Neural cell (in vitro differentiated cells): ENCODE results near the gene COPS2. TPM values are rescaled to one million over a fixed set of nuclear protein-coding genes. Genes with fewer than 3 reads are reported as not detected.

Experiments
- H2AFZ ChIP-seq: fragments of 200-600, 300-800 bp; sonication (generic), shearing (Covaris generic); 2 replicates; pipeline ENCODE4 v1.6.0; 2014; ENCODE audit warnings: low read depth, mild to moderate bottlenecking, antibody characterized with exemption, low read length, moderate library complexity
- H3F3A ChIP-seq: fragments of 200-600 bp; shearing (Covaris generic); 2 replicates; pipeline ENCODE4 v1.6.1; 2016; ENCODE audit warnings: mild to moderate bottlenecking, moderate library complexity, mixed read lengths, antibody characterized with exemption, low read length; ENCODE audit not compliant: insufficient read depth, poor library complexity, severe bottlenecking
- H3K27ac ChIP-seq: fragments of 200-600, 300-800 bp; sonication (generic), shearing (Covaris generic); 2 replicates; pipeline ENCODE4 v1.5.1; 2014; ENCODE audit warnings: mild to moderate bottlenecking, low read length, moderate library complexity
- H3K27me3 ChIP-seq: fragments of 300-800, 200-600 bp; sonication (generic), shearing (Covaris generic); 2 replicates; pipeline ENCODE4 v1.6.0; 2014; ENCODE audit warnings: mild to moderate bottlenecking, low read depth, low read length, moderate library complexity; ENCODE audit not compliant: insufficient read depth
- H3K36me3 ChIP-seq: fragments of 300-800, 200-600 bp; sonication (generic), shearing (Covaris generic); 2 replicates; pipeline ENCODE4 v1.5.1; 2014; ENCODE audit warnings: mild to moderate bottlenecking, antibody characterized with exemption, low read length, moderate library complexity; ENCODE audit not compliant: insufficient read depth
- H3K4me2 ChIP-seq: fragments of 300-800, 200-600 bp; sonication (generic), shearing (Covaris generic); 2 replicates; pipeline ENCODE4 v1.6.0; 2014; ENCODE audit warnings: mild to moderate bottlenecking, low read length
- H3K4me3 ChIP-seq: fragments of 300-800, 200-600 bp; sonication (generic), shearing (Covaris generic); 2 replicates; pipeline ENCODE4 v1.5.1; 2014; ENCODE audit warnings: mild to moderate bottlenecking, low read length, moderate library complexity
- H3K79me2 ChIP-seq: fragments of 200-600 bp; shearing (Covaris generic); replicated peaks from 2 replicates; pipeline ENCODE4 v1.6.0; 2014; ENCODE audit warnings: mild to moderate bottlenecking, low read length, moderate library complexity; ENCODE audit not compliant: insufficient read depth
- H3K9ac ChIP-seq: fragments of 300-800, 200-600 bp; sonication (generic), shearing (Covaris generic); 2 replicates; pipeline ENCODE4 v1.6.1; 2016; ENCODE audit warnings: mild to moderate bottlenecking, low read length, mixed read lengths
- H3K9me2 ChIP-seq: fragments of 200-600 bp; shearing (Covaris generic); 2 replicates; pipeline ENCODE4 v1.6.1; 2016; ENCODE audit warnings: mild to moderate bottlenecking, low read length, mixed read lengths; ENCODE audit not compliant: insufficient read depth
- H3K9me3 ChIP-seq: fragments of 200-600, 300-800 bp; sonication (generic), shearing (Covaris generic); 2 replicates; pipeline ENCODE4 v1.6.1; 2016; ENCODE audit warnings: mild to moderate bottlenecking, mixed run types, low read length, moderate library complexity, mixed read lengths
- H4K20me1 ChIP-seq: fragments of 200-600 bp; shearing (Covaris generic); 2 replicates; pipeline ENCODE4 v1.6.1; 2016; ENCODE audit warnings: mild to moderate bottlenecking, mixed run types; ENCODE audit not compliant: insufficient read depth
- EP300 ChIP-seq: fragments of 450-650 bp; conservative IDR thresholded peaks from 2 replicates; pipeline ENCODE4 v1.6.1; 2014; ENCODE audit warnings: antibody characterized with exemption, mild to moderate bottlenecking, moderate library complexity; ENCODE audit not compliant: poor library complexity, severe bottlenecking
- EZH2 ChIP-seq: fragments of 200-600, 300-800 bp; shearing (Covaris generic), sonication (generic); IDR thresholded peaks from 2 replicates; pipeline ENCODE4 v1.6.1; 2014; ENCODE audit warnings: antibody characterized with exemption, low read length, borderline replicate concordance, mild to moderate bottlenecking; ENCODE audit not compliant: insufficient read depth, poor library complexity, severe bottlenecking
- MXI1 ChIP-seq: fragments of 450-650 bp; conservative IDR thresholded peaks from 2 replicates; pipeline ENCODE4 v1.6.1; 2014; ENCODE audit warnings: antibody characterized with exemption, mild to moderate bottlenecking; ENCODE audit not compliant: poor library complexity, severe bottlenecking
- POLR2AphosphoS5 ChIP-seq: IDR thresholded peaks from 2 replicates; pipeline ENCODE4 v1.6.1; 2012
- RAD21 ChIP-seq: fragments of 450-650 bp; conservative IDR thresholded peaks from 2 replicates; pipeline ENCODE4 v1.6.1; 2014; ENCODE audit warnings: antibody characterized with exemption, mild to moderate bottlenecking, moderate library complexity
- REST ChIP-seq: IDR thresholded peaks from 2 replicates; pipeline ENCODE4 v1.6.1; 2012; ENCODE audit warnings: borderline replicate concordance
- SMC3 ChIP-seq: fragments of 450-650 bp; conservative IDR thresholded peaks from 2 replicates; pipeline ENCODE4 v1.6.1; 2014; ENCODE audit warnings: antibody characterized with exemption, mild to moderate bottlenecking, moderate library complexity; ENCODE audit not compliant: poor library complexity
- TAF1 ChIP-seq: IDR thresholded peaks from 2 replicates; pipeline ENCODE4 v1.6.1; 2012; ENCODE audit warnings: low read depth
- polyA plus RNA-seq: library from polyadenylated mRNA; depleted of rRNA; stranded (reverse); fragments of >200 nt; gene quantifications from 2 replicates; pipeline ENCODE4 v1.2.3, GENCODE V29; 2014
- TF ChIP-seq, protein P1 (sequence below): fragments of 450-650 bp; IDR thresholded peaks from 2 replicates; pipeline ENCODE4 v1.5.1; 2014; ENCODE audit warnings: antibody characterized with exemption, mild to moderate bottlenecking, moderate library complexity; ENCODE audit not compliant: poor library complexity, severe bottlenecking

The COPS2 gene
- polyA plus RNA-seq, 1 donor from 2014 or later: 88.8 TPM

DNA sequence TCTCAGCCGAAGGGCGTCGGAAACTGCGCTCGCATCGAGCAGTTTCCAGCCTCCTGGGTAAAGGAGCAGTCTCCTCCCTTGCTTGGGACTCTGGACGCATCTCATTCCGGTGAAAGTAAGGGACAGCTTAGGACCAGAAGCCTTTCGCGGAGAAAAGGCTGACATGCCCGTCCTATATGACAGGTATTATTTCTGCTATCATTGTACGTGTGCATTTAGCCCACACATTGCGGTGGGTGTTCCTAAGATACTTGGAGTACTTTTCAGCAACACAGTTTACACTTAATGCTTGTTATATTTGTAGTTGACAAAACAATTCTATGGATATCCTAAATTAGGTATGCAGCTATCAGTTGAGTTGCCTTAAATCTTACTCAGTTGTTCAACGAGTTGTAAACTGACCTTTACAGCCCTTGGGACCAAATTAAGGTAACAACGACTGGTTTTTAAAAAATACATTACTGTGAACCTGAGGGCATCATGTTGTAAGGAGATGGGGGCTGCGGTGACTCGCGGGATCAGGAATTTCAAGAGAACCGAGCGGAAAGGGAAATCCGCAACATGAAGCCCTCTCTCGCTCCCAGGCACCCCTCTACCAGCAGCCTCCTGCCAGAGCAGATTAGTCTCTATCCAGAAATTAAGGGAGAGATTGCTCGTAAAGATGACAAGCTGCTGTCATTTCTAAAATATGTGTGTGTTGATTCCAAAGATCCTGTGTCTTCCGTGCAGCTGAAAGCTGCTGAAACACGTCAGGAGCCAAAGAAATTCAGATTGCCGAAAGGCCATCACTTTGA, 632 bp upstream of the COPS2 start:
- H3K9ac ChIP-seq: peak overlapping the region; percentile 73
- TF ChIP-seq, protein P1, sequence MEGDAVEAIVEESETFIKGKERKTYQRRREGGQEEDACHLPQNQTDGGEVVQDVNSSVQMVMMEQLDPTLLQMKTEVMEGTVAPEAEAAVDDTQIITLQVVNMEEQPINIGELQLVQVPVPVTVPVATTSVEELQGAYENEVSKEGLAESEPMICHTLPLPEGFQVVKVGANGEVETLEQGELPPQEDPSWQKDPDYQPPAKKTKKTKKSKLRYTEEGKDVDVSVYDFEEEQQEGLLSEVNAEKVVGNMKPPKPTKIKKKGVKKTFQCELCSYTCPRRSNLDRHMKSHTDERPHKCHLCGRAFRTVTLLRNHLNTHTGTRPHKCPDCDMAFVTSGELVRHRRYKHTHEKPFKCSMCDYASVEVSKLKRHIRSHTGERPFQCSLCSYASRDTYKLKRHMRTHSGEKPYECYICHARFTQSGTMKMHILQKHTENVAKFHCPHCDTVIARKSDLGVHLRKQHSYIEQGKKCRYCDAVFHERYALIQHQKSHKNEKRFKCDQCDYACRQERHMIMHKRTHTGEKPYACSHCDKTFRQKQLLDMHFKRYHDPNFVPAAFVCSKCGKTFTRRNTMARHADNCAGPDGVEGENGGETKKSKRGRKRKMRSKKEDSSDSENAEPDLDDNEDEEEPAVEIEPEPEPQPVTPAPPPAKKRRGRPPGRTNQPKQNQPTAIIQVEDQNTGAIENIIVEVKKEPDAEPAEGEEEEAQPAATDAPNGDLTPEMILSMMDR: no peak
- peak; percentile 56 for TF ChIP-seq SMC3
- peak; percentile 61 for TF ChIP-seq MXI1
- TF ChIP-seq REST: no peak
- TF ChIP-seq EP300: no peak
- H3K4me2 ChIP-seq: peak overlapping the region; percentile 72
- peak overlapping the region; percentile 75 for H3K4me3 ChIP-seq
- H3K36me3 ChIP-seq: no peaks in the 10 kb centered on the region
- H2AFZ ChIP-seq: peak overlapping the region; percentile 61
- peak overlapping the region; percentile 93 for H3K27ac ChIP-seq
- H4K20me1 ChIP-seq: no peaks in the 10 kb centered on the region
- H3K27me3 ChIP-seq: no peaks in the 10 kb centered on the region
- no peaks in the 10 kb centered on the region for H3K9me2 ChIP-seq
- H3K9me3 ChIP-seq: no peaks in the 10 kb centered on the region
- H3F3A ChIP-seq: no peaks in the 10 kb centered on the region
- H3K79me2 ChIP-seq: peaks cover 52% of the 10 kb centered on the region

DNA sequence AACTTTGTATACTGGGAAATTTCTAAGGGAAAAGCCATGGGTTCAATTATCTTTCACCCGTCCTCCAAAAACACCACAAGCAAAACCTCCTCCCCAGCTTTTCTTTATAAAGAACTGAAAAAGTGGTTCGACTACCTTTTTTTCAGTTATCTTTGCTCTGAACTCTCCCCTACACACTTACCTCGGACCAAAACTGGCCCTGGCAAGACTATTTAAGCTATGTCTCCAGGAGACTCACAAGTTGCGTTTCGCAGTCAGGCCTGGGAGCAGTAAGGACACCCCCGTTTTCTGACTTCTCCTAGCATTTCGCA, 645 bp downstream of the COPS2 start:
- Histone ChIP-seq H3K9ac (peak overlapping the region; percentile 96), H3F3A (no peaks in the 10 kb centered on the region), H3K36me3 (no peaks in the 10 kb centered on the region), H3K4me3 (peak overlapping the region; percentile 75), H3K4me2 (peak overlapping the region; percentile 76), H4K20me1 (no peaks in the 10 kb centered on the region), H3K79me2 (peaks cover 62% of the 10 kb centered on the region), H3K9me2 (no peaks in the 10 kb centered on the region), H2AFZ (peak overlapping the region; percentile 66), H3K9me3 (no peaks in the 10 kb centered on the region), H3K27me3 (no peaks in the 10 kb centered on the region), H3K27ac (peak overlapping the region; percentile 93)
- no peak for TF ChIP-seq MXI1
- no peak for TF ChIP-seq REST
- no peak for TF ChIP-seq EZH2
- no peak for TF ChIP-seq POLR2AphosphoS5
- no peak for TF ChIP-seq EP300
- no peak for TF ChIP-seq RAD21
- TF ChIP-seq, protein P1: no peak
- no peak for TF ChIP-seq SMC3
- TF ChIP-seq TAF1: no peak
